ENCODE measurements around the gene DEFB124. TPM values are rescaled to one million over a fixed set of nuclear protein-coding genes. Genes with fewer than 3 reads are reported as not detected.

Gene DEFB124
- total RNA-seq, 1 experiment from 2014 or later = not detected

DNA sequence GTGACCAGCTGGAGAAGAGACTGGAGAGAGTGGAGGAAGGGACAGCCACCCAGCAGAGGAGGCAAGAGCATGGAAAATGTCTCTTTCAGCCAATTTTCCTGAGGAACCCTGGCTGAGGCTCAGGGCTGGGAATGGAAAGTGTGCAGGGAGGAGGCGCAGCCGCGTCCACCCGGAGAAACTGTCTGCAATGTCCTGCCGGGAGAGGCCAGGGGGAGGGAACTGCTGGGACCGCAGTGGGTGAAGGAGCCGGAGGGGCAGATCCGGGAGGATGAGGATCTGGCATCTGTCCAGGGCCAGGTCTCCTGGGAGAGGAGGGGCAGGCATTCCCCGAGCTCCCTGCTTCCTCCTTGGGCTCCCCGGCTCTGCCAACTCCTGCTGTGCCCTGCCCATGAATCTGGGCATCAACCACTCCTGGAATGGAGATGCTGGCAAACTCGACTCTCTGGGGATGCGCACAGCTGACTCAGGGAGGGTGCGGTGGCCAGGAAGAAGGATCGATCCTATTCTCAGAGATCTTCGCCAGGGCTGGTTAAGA lies 21.9 kb upstream of the DEFB124 start:
- ATAC-seq (peak; percentile 49), DNase-seq (ENCODE audit: low read depth, low spot score) (no peak)
- no peak overlapping the region for H3K27ac ChIP-seq (ENCODE audit: low read length)
- H3K36me3 ChIP-seq (ENCODE audit: control insufficient read depth, insufficient read depth, low read length) = no peaks in the 10 kb centered on the region
- in situ Hi-C loops (cut with HindIII; ENCODE audit: low pct_unique_long_range_greater_than_20kb, low sequenced_read_pairs) = no loop called here
- POLR2A ChIA-PET = no interaction called here
- 0 out of 4 replicates have a peak overlapping the region, but pooled peaks of 1 of the 2 experiments have one; percentile 2 for H3K4me3 ChIP-seq (ENCODE audit: low read depth in 2 of 2, low read length in 2 of 2)
- H3K9me3 ChIP-seq (ENCODE audit: control insufficient read depth, insufficient read depth, low read depth, low read length) = no peaks in the 10 kb centered on the region
- intact Hi-C loops (cut with micrococcal nuclease; ENCODE audit: unreplicated experiment) = loop anchor here (10.0 kb wide), 1 partner anchor 172 kb away; no protein-coding TSS in a partner anchor
- H3K27me3 ChIP-seq (ENCODE audit: control insufficient read depth, insufficient read depth, low read length) = peaks cover 4% of the 10 kb centered on the region; the same call in 1 of the 2 replicates
- no peak for TF ChIP-seq TCF7L2 (IDR thresholded peaks at IDR 0.05; ENCODE audit: low read depth, low read length)
- BruUV-seq (replicated peaks) = no TSS peak
- CTCF ChIA-PET = interaction anchor here (0.9 kb wide), 1 partner anchor 24 kb away, joined by 3 read pairs; no protein-coding TSS in a partner anchor
- no peaks in the 10 kb centered on the region for H3K4me1 ChIP-seq (ENCODE audit: control insufficient read depth, insufficient read depth, low read length)

DNA sequence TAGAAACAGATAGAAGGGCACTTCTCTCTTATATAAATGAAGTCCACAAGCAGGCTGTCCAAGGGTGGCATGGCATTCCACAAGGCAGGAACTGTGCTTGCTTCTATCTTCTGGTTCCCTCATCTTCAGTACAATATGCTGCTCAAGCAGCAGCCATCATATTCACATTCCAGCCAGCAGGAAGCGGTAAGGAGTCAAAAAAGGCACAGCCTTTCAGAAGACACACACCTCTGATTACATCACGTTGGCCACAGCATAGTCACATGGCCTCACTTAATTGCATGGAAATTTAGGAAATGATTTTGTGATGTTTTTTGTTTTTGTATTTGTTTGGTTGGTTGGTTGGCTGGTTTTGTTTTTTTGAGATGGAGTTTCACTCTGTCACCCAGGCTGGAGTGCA lies 19.2 kb upstream of the DEFB124 start:
- ChIA-PET POLR2A (interaction anchor here (0.7 kb wide), 1 partner anchor 25 kb away, joined by 5 read pairs; no protein-coding TSS in a partner anchor), CTCF (interaction anchor here (0.7 to 1.1 kb wide), 2 partner anchors 9 to 168 kb away, joined by 4 to 10 read pairs; no protein-coding TSS in a partner anchor)
- H3K36me3 ChIP-seq (ENCODE audit: control insufficient read depth, insufficient read depth, low read length) = no peaks in the 10 kb centered on the region
- H3K4me3 ChIP-seq (ENCODE audit: low read depth in 2 of 2, low read length in 2 of 2) = no peak overlapping the region
- intact Hi-C loops (cut with micrococcal nuclease; ENCODE audit: unreplicated experiment) = loop anchor here (10.0 kb wide), 1 partner anchor 169 kb away; no protein-coding TSS in a partner anchor
- DNase-seq (ENCODE audit: low read depth, low spot score) (no peak), ATAC-seq (peak; percentile 57)
- H3K9me3 ChIP-seq (ENCODE audit: control insufficient read depth, insufficient read depth, low read depth, low read length) = no peaks in the 10 kb centered on the region
- TF ChIP-seq SIN3A (IDR thresholded peaks at IDR 0.05; ENCODE audit: borderline replicate concordance, insufficient read depth, low read depth, low read length) = no peak
- TF ChIP-seq, protein P1, sequence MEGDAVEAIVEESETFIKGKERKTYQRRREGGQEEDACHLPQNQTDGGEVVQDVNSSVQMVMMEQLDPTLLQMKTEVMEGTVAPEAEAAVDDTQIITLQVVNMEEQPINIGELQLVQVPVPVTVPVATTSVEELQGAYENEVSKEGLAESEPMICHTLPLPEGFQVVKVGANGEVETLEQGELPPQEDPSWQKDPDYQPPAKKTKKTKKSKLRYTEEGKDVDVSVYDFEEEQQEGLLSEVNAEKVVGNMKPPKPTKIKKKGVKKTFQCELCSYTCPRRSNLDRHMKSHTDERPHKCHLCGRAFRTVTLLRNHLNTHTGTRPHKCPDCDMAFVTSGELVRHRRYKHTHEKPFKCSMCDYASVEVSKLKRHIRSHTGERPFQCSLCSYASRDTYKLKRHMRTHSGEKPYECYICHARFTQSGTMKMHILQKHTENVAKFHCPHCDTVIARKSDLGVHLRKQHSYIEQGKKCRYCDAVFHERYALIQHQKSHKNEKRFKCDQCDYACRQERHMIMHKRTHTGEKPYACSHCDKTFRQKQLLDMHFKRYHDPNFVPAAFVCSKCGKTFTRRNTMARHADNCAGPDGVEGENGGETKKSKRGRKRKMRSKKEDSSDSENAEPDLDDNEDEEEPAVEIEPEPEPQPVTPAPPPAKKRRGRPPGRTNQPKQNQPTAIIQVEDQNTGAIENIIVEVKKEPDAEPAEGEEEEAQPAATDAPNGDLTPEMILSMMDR (IDR thresholded peaks at IDR 0.05) = peak; percentile 83
- H3K4me1 ChIP-seq (ENCODE audit: control insufficient read depth, insufficient read depth, low read length) = no peaks in the 10 kb centered on the region
- no peak overlapping the region for H3K27ac ChIP-seq (ENCODE audit: low read length)
- H3K27me3 ChIP-seq (ENCODE audit: control insufficient read depth, insufficient read depth, low read length) = peaks cover 4% of the 10 kb centered on the region; the same call in 1 of the 2 replicates
- BruUV-seq (replicated peaks) = no TSS peak
- in situ Hi-C loops (cut with HindIII; ENCODE audit: low pct_unique_long_range_greater_than_20kb, low sequenced_read_pairs) = no loop called here

DNA sequence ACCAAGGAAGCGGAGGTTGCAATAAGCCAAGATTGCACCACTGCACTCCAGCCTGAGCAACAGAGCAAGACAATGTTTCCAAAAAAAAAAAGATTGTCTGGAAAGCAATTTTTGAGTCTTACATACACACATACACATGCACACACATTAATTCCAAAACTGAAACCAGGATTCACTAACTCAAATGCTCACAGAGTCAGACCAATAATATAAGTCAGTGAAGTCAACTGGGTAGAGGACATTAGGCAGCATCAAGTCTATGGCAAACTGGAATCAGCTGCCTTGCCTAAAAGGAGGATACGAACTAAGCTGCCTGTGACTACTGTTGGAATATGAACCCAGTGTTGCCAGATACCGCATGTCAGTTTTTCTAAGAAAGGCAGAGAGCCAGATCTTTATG lies 15.8 kb upstream of the DEFB124 start:
- in situ Hi-C loops (cut with HindIII; ENCODE audit: low pct_unique_long_range_greater_than_20kb, low sequenced_read_pairs) = no loop called here
- CTCF ChIA-PET = interaction anchor here (0.7 to 1.2 kb wide), 2 partner anchors 12 to 18 kb away, joined by 4 read pairs; no protein-coding TSS in a partner anchor
- DNase-seq (ENCODE audit: low read depth, low spot score) = no peak

More for the DNA sequence above, 15.8 kb upstream of the DEFB124 start:
- intact Hi-C loops (cut with micrococcal nuclease; ENCODE audit: unreplicated experiment) = loop anchor here (10.0 kb wide), 1 partner anchor 166 kb away; no protein-coding TSS in a partner anchor
- H3K4me3 ChIP-seq (ENCODE audit: low read depth in 2 of 2, low read length in 2 of 2) = no peak overlapping the region
- no peaks in the 10 kb centered on the region for H3K36me3 ChIP-seq (ENCODE audit: control insufficient read depth, insufficient read depth, low read length)
- no peak for ATAC-seq
- no TSS peak for BruUV-seq (replicated peaks)
- TF ChIP-seq POLR2AphosphoS5 (IDR thresholded peaks at IDR 0.05; ENCODE audit: low read depth, low read length) = no peak
- TF ChIP-seq SIN3A (IDR thresholded peaks at IDR 0.05; ENCODE audit: borderline replicate concordance, insufficient read depth, low read depth, low read length) = no peak
- TF ChIP-seq, protein P1 (IDR thresholded peaks at IDR 0.05) = no peak
- POLR2A ChIA-PET = interaction anchor here (0.7 kb wide), 1 partner anchor 262 kb away, joined by 3 read pairs; no protein-coding TSS in a partner anchor
- no peaks in the 10 kb centered on the region for H3K4me1 ChIP-seq (ENCODE audit: control insufficient read depth, insufficient read depth, low read length)
- no peaks in the 10 kb centered on the region; the same call in 1 of the 2 replicates for H3K27me3 ChIP-seq (ENCODE audit: control insufficient read depth, insufficient read depth, low read length)
- H3K27ac ChIP-seq (ENCODE audit: low read length) = no peak overlapping the region
- H3K9me3 ChIP-seq (ENCODE audit: control insufficient read depth, insufficient read depth, low read depth, low read length) = no peaks in the 10 kb centered on the region

Data from Panc1 (cell line).